ENCODE results near the gene ATP2B2. TPM values are rescaled to one million over a fixed set of nuclear protein-coding genes. Genes with fewer than 3 reads are reported as not detected.

ATP2B2 gene
- total and polyA plus RNA-seq, 10 of the 15 experiments (the other 5 are each of a cell fraction or from before 2014, with no cell fraction given), result 0.04 TPM; not detected in 9

DNA sequence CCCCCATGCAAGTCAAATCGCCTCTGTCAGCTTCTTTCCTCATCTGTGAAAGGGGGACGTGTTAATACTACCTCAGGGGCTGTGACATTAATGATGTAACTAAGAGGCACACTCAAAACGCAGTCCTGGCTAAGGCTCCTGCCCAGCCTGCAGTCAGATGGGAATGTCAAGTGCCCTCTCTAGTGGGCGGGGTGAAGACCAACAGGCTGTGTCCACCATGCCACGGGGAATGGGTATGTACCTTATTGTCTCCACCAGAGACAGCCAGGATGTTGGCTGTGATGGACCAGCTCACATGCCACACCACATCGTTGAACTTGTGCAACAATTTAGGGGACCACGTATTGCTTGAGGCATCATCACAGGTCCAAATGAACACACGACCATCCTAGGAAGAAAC is 201.6 kb downstream of the ATP2B2 start:
- no peaks in the 10 kb centered on the region for H3K27me3 ChIP-seq (replicated peaks in 1 of 2; ENCODE audit: control insufficient read depth in 2 of 2, insufficient read depth in 2 of 2, low read length in 1 of 2)
- CTCF ChIA-PET, result no interaction called here
- POLR2A ChIA-PET, result interaction anchor here (0.6 kb wide), 1 partner anchor 189 kb away, joined by 3 read pairs; no protein-coding TSS in a partner anchor
- DNase-seq (ENCODE audit: low read depth, low spot score) (no peak), ATAC-seq (no peak), FAIRE-seq (no peak)
- SMC1A ChIA-PET (ENCODE audit: uncharacterized antibody, unreplicated experiment), result interaction anchor here (0.6 to 1.6 kb wide), 3 partner anchors 10 to 489 kb away, joined by 3 to 6 read pairs (median 3); no protein-coding TSS in a partner anchor
- no peak overlapping the region for H2AFZ ChIP-seq (ENCODE audit: control insufficient read depth, low read depth, low read length)
- H3K4me1 ChIP-seq (ENCODE audit: control insufficient read depth, insufficient read depth, low read length), result peaks cover 9% of the 10 kb centered on the region
- TF ChIP-seq KLF5 (IDR thresholded peaks at IDR 0.05; ENCODE audit: partially characterized antibody) (no peak), POLR2A (IDR thresholded peaks at IDR 0.05; ENCODE audit: low read depth, low read length) (peak; percentile 31; the same call in 1 of the 2 replicates), PML (IDR thresholded peaks at IDR 0.05; ENCODE audit: low read length) (no peak), CHD2 (IDR thresholded peaks at IDR 0.05; ENCODE audit: borderline replicate concordance, low read depth, low read length) (no peak), RUNX3 (IDR thresholded peaks at IDR 0.05; ENCODE audit: low read length) (no peak), MTA2 (IDR thresholded peaks at IDR 0.05; ENCODE audit: low read depth) (no peak), ZNF217 (IDR thresholded peaks at IDR 0.05) (no peak)
- TF ChIP-seq, protein P1, sequence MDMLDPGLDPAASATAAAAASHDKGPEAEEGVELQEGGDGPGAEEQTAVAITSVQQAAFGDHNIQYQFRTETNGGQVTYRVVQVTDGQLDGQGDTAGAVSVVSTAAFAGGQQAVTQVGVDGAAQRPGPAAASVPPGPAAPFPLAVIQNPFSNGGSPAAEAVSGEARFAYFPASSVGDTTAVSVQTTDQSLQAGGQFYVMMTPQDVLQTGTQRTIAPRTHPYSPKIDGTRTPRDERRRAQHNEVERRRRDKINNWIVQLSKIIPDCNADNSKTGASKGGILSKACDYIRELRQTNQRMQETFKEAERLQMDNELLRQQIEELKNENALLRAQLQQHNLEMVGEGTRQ (IDR thresholded peaks at IDR 0.05; ENCODE audit: borderline replicate concordance, low read depth, low read length), result no peak
- in situ Hi-C loops (cut with MboI), result no loop called here
- H3K4me3 ChIP-seq, result no peak overlapping the region
- H4K20me1 ChIP-seq (ENCODE audit: control insufficient read depth, insufficient read depth), result no peaks in the 10 kb centered on the region
- no peak overlapping the region for H3K4me2 ChIP-seq (ENCODE audit: control insufficient read depth, insufficient read depth)
- intact Hi-C loops (cut with micrococcal nuclease; ENCODE audit: unreplicated experiment), result no loop called here
- RAD21 ChIA-PET (ENCODE audit: unreplicated experiment), result no interaction called here
- no peaks in the 10 kb centered on the region; the same call in 1 of the 3 replicates for H3K9me3 ChIP-seq (replicated peaks; ENCODE audit: control insufficient read depth, insufficient read depth, low read length)
- H3K27ac ChIP-seq (ENCODE audit: control insufficient read depth, insufficient read depth), result no peak overlapping the region
- WGBS (ENCODE audit: insufficient coverage, insufficient replicate concordance, low lambda C conversion rate, missing lambda C conversion rate), result 78% methylated on average over 8 of the region's 8 CpGs
- peaks cover 22 to 46% of the 10 kb centered on the region in 2 experiments for H3K36me3 ChIP-seq (ENCODE audit: control insufficient read depth in 2 of 2, insufficient read depth in 2 of 2, low read length in 1 of 2)
- H3K79me2 ChIP-seq (ENCODE audit: control insufficient read depth, insufficient read depth, low read length), result 0 out of 2 replicates have a peak, but pooled peaks cover 1% of the 10 kb centered on the region
- H3K9ac ChIP-seq (ENCODE audit: control insufficient read depth, insufficient read depth, low read length), result no peak overlapping the region
- BruUV-seq (replicated peaks), result no TSS peak

DNA sequence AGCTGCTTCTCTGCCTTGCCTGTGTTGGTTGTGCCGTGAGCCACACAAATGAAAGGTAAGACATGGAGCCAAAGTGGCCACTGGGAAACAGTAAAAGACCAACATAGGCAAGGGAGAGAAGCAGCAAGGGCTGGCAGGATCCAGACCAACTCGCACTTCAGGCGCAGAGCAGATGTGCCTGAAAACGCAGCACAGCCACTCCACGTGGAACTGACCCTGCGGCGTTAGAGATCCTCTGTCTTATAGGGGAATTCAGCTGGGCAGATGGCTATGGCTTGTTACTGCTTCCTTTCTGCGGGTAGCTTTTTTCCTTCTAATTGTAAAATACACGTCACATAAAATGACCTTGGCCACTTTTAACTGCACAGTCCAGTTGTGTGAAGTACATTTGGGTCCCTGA is 202.3 kb downstream of the ATP2B2 start:
- ATAC-seq (no peak), DNase-seq (ENCODE audit: low read depth, low spot score) (no peak), FAIRE-seq (no peak)
- peaks cover 22 to 46% of the 10 kb centered on the region in 2 experiments for H3K36me3 ChIP-seq (ENCODE audit: control insufficient read depth in 2 of 2, insufficient read depth in 2 of 2, low read length in 1 of 2)
- no peaks in the 10 kb centered on the region for H4K20me1 ChIP-seq (ENCODE audit: control insufficient read depth, insufficient read depth)
- no peak overlapping the region for H3K4me2 ChIP-seq (ENCODE audit: control insufficient read depth, insufficient read depth)
- WGBS (ENCODE audit: insufficient coverage, insufficient replicate concordance, low lambda C conversion rate, missing lambda C conversion rate), result 96% methylated on average over 9 of the region's 9 CpGs
- H3K4me3 ChIP-seq, result no peak overlapping the region
- ChIA-PET SMC1A (ENCODE audit: uncharacterized antibody, unreplicated experiment) (interaction anchor here (1.6 kb wide), 1 partner anchor 9 kb away, joined by 6 read pairs; no protein-coding TSS in a partner anchor), POLR2A (no interaction called here), CTCF (no interaction called here), RAD21 (ENCODE audit: unreplicated experiment) (interaction anchor here (0.6 kb wide), 1 partner anchor 137 kb away, joined by 3 read pairs; no protein-coding TSS in a partner anchor)
- H3K9me3 ChIP-seq (replicated peaks; ENCODE audit: control insufficient read depth, insufficient read depth, low read length), result no peaks in the 10 kb centered on the region; the same call in 1 of the 3 replicates
- H3K9ac ChIP-seq (ENCODE audit: control insufficient read depth, insufficient read depth, low read length), result no peak overlapping the region
- 0 out of 2 replicates have a peak, but pooled peaks cover 1% of the 10 kb centered on the region for H3K79me2 ChIP-seq (ENCODE audit: control insufficient read depth, insufficient read depth, low read length)
- intact Hi-C loops (cut with micrococcal nuclease; ENCODE audit: unreplicated experiment), result no loop called here
- BruUV-seq (replicated peaks), result no TSS peak
- no peak overlapping the region for H2AFZ ChIP-seq (ENCODE audit: control insufficient read depth, low read depth, low read length)
- H3K27ac ChIP-seq (ENCODE audit: control insufficient read depth, insufficient read depth), result no peak overlapping the region
- in situ Hi-C loops (cut with MboI), result no loop called here
- no peaks in the 10 kb centered on the region for H3K27me3 ChIP-seq (replicated peaks in 1 of 2; ENCODE audit: control insufficient read depth in 2 of 2, insufficient read depth in 2 of 2, low read length in 1 of 2)
- peaks cover 9% of the 10 kb centered on the region for H3K4me1 ChIP-seq (ENCODE audit: control insufficient read depth, insufficient read depth, low read length)
- TF ChIP-seq MTA3 (IDR thresholded peaks at IDR 0.05; ENCODE audit: borderline replicate concordance, low read length) (no peak), SMAD5 (IDR thresholded peaks at IDR 0.05; ENCODE audit: low read depth) (no peak), NR2C2 (IDR thresholded peaks at IDR 0.05; ENCODE audit: borderline replicate concordance, control insufficient read depth, insufficient read length, low read depth) (no peak), FOXK2 (IDR thresholded peaks at IDR 0.05) (no peak), RBBP5 (conservative IDR thresholded peaks at IDR 0.05) (no peak), RUNX3 (IDR thresholded peaks at IDR 0.05; ENCODE audit: low read length) (no peak)
- TF ChIP-seq, protein P2, sequence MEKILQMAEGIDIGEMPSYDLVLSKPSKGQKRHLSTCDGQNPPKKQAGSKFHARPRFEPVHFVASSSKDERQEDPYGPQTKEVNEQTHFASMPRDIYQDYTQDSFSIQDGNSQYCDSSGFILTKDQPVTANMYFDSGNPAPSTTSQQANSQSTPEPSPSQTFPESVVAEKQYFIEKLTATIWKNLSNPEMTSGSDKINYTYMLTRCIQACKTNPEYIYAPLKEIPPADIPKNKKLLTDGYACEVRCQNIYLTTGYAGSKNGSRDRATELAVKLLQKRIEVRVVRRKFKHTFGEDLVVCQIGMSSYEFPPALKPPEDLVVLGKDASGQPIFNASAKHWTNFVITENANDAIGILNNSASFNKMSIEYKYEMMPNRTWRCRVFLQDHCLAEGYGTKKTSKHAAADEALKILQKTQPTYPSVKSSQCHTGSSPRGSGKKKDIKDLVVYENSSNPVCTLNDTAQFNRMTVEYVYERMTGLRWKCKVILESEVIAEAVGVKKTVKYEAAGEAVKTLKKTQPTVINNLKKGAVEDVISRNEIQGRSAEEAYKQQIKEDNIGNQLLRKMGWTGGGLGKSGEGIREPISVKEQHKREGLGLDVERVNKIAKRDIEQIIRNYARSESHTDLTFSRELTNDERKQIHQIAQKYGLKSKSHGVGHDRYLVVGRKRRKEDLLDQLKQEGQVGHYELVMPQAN (conservative IDR thresholded peaks at IDR 0.05), result no peak
